ENCODE data around the gene RMND1.

RMND1 gene

GRCh38 chr6:151493161-151493803 lies 41.4 kb upstream of the RMND1 start:
- TF ChIP-seq, protein P1, sequence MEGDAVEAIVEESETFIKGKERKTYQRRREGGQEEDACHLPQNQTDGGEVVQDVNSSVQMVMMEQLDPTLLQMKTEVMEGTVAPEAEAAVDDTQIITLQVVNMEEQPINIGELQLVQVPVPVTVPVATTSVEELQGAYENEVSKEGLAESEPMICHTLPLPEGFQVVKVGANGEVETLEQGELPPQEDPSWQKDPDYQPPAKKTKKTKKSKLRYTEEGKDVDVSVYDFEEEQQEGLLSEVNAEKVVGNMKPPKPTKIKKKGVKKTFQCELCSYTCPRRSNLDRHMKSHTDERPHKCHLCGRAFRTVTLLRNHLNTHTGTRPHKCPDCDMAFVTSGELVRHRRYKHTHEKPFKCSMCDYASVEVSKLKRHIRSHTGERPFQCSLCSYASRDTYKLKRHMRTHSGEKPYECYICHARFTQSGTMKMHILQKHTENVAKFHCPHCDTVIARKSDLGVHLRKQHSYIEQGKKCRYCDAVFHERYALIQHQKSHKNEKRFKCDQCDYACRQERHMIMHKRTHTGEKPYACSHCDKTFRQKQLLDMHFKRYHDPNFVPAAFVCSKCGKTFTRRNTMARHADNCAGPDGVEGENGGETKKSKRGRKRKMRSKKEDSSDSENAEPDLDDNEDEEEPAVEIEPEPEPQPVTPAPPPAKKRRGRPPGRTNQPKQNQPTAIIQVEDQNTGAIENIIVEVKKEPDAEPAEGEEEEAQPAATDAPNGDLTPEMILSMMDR (IDR thresholded peaks at IDR 0.05; ENCODE audit: low read depth, low read length): no peak
- no peak for TF ChIP-seq EZH2phosphoT487 (IDR thresholded peaks at IDR 0.05; ENCODE audit: low read depth)
- Histone ChIP-seq H3K36me3 (replicated peaks; ENCODE audit: low read depth, low read length) (no peaks in the 10 kb centered on the region), H3K79me2 (ENCODE audit: low read length) (no peaks in the 10 kb centered on the region), H3K4me2 (ENCODE audit: low read length) (peak overlapping the region; percentile 93), H3K4me3 (ENCODE audit: low read length) (peak overlapping the region; percentile 90), H3K9me3 (ENCODE audit: insufficient read depth, low read length) (no peaks in the 10 kb centered on the region), H3K27me3 (ENCODE audit: low read depth, low read length) (peaks cover 22% of the 10 kb centered on the region), H4K20me1 (ENCODE audit: insufficient read depth, low read length) (no peaks in the 10 kb centered on the region), H3K4me1 (ENCODE audit: low read length) (peaks cover 4% of the 10 kb centered on the region), H3K9ac (ENCODE audit: low read length) (peak overlapping the region; percentile 55; the same call in 1 of the 2 replicates), H2AFZ (ENCODE audit: low read depth, low read length) (peak overlapping the region; percentile 72), H3K27ac (ENCODE audit: low read length) (no peak overlapping the region)

DNA sequence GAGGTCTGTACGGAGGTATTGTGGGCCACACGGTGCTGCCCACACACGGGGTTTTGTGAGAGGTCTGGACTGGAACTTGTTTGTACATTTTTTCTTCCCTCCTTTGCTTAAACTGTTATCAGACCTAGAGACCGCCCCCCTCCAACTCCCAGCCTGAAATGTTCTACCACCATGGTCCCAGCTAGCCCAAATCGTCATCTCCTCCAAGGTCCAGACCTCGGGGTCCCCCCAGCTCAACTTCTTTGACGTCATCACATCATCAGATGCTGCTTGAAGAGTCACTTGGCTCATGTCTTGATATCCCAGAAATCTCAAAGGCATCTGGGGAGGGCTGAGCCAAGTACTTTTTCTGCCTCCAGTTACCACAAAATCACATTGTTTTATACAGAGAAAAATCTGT lies 39.1 kb upstream of the RMND1 start:
- H3K4me2 ChIP-seq (ENCODE audit: low read length): no peak overlapping the region
- peaks cover 22% of the 10 kb centered on the region for H3K27me3 ChIP-seq (ENCODE audit: low read depth, low read length)

DNA sequence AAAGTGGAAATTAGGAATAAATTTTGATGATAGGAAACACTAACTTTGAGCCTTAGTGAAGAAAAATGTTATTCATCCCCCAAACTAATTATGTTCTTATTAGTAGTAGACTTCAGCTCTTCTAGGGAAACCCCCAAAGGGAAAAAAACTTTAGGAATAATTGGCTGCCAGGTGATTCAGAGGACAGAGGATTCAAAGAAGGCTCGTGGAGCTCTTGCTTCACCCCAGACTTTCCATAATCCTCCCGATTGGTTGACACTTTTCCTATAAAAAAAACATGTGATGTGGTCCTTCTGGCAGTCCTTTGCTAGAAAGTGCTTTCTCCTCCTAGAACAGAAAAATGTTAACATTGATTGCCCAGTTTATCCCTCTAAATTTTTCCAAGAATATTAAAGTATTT lies 36.3 kb upstream of the RMND1 start:
- no peaks in the 10 kb centered on the region for H3K4me1 ChIP-seq (ENCODE audit: low read length)
- H3K9ac ChIP-seq (ENCODE audit: low read length): no peak overlapping the region
- no peak overlapping the region for H3K27ac ChIP-seq (ENCODE audit: low read length)
- H3K27me3 ChIP-seq (ENCODE audit: low read depth, low read length): peaks cover 10% of the 10 kb centered on the region; the same call in 1 of the 2 replicates
- no peaks in the 10 kb centered on the region for H3K36me3 ChIP-seq (replicated peaks; ENCODE audit: low read depth, low read length)
- TF ChIP-seq EZH2phosphoT487 (IDR thresholded peaks at IDR 0.05; ENCODE audit: low read depth): no peak
- TF ChIP-seq, protein P1 (IDR thresholded peaks at IDR 0.05; ENCODE audit: low read depth, low read length): no peak
- H3K4me3 ChIP-seq (ENCODE audit: low read length): no peak overlapping the region
- H2AFZ ChIP-seq (ENCODE audit: low read depth, low read length): no peak overlapping the region
- H3K4me2 ChIP-seq (ENCODE audit: low read length): no peak overlapping the region
- no peaks in the 10 kb centered on the region for H4K20me1 ChIP-seq (ENCODE audit: insufficient read depth, low read length)
- no peaks in the 10 kb centered on the region for H3K9me3 ChIP-seq (ENCODE audit: insufficient read depth, low read length)
- H3K79me2 ChIP-seq (ENCODE audit: low read length): no peaks in the 10 kb centered on the region

More for the DNA sequence above, 39.1 kb upstream of the RMND1 start:
- TF ChIP-seq, protein P1 (IDR thresholded peaks at IDR 0.05; ENCODE audit: low read depth, low read length): no peak
- no peak for TF ChIP-seq EZH2phosphoT487 (IDR thresholded peaks at IDR 0.05; ENCODE audit: low read depth)
- no peaks in the 10 kb centered on the region for H3K9me3 ChIP-seq (ENCODE audit: insufficient read depth, low read length)
- no peaks in the 10 kb centered on the region for H3K36me3 ChIP-seq (replicated peaks; ENCODE audit: low read depth, low read length)
- 0 out of 2 replicates have a peak, but pooled peaks cover 2% of the 10 kb centered on the region for H3K4me1 ChIP-seq (ENCODE audit: low read length)
- H2AFZ ChIP-seq (ENCODE audit: low read depth, low read length): no peak overlapping the region
- H4K20me1 ChIP-seq (ENCODE audit: insufficient read depth, low read length): no peaks in the 10 kb centered on the region
- no peak overlapping the region for H3K9ac ChIP-seq (ENCODE audit: low read length)
- no peaks in the 10 kb centered on the region for H3K79me2 ChIP-seq (ENCODE audit: low read length)
- no peak overlapping the region for H3K27ac ChIP-seq (ENCODE audit: low read length)
- no peak overlapping the region for H3K4me3 ChIP-seq (ENCODE audit: low read length)

DNA sequence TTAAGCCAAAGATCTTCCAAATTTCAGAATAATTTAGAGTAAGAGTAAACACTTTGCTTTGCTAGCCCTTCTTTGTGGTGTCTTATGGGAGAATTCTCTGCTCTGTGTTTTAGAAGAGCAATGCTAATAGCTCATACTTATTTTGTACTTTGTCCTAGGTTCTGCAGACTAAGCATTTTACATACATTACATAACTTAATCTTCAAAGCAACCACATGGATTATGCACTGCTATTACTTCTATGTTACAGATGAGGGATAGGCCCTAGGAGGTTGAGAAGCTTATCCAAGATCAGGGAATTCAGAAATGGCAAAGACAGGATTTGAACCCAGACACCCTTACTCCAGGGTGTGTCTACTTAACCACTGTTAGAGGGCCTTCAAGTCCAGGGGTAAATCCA lies 32.1 kb upstream of the RMND1 start:
- no peak overlapping the region for H3K4me2 ChIP-seq (ENCODE audit: low read length)
- H3K4me1 ChIP-seq (ENCODE audit: low read length): peaks cover 8% of the 10 kb centered on the region; the same call in 1 of the 2 replicates

More for the DNA sequence above, 32.1 kb upstream of the RMND1 start:
- Histone ChIP-seq H3K9me3 (ENCODE audit: insufficient read depth, low read length) (no peaks in the 10 kb centered on the region), H4K20me1 (ENCODE audit: insufficient read depth, low read length) (no peaks in the 10 kb centered on the region), H3K9ac (ENCODE audit: low read length) (no peak overlapping the region), H3K79me2 (ENCODE audit: low read length) (no peaks in the 10 kb centered on the region), H3K27me3 (ENCODE audit: low read depth, low read length) (peaks cover 3% of the 10 kb centered on the region; the same call in 1 of the 2 replicates), H3K27ac (ENCODE audit: low read length) (no peak overlapping the region), H3K4me3 (ENCODE audit: low read length) (no peak overlapping the region), H3K36me3 (replicated peaks; ENCODE audit: low read depth, low read length) (no peaks in the 10 kb centered on the region), H2AFZ (ENCODE audit: low read depth, low read length) (no peak overlapping the region)
- no peak for TF ChIP-seq EZH2phosphoT487 (IDR thresholded peaks at IDR 0.05; ENCODE audit: low read depth)
- TF ChIP-seq, protein P1 (IDR thresholded peaks at IDR 0.05; ENCODE audit: low read depth, low read length): no peak
